CD14-positive monocyte (primary cell): ENCODE results near the gene CALB2. TPM values are rescaled to one million over a fixed set of nuclear protein-coding genes. Genes with fewer than 3 reads are reported as not detected.
A peak's percentile ranks its signal among the peaks of the same experiment; 100 is the strongest.
"Not testable (repeated sequence)": the region's sequence is repeated elsewhere in the genome, so short reads cannot be mapped to it uniquely, and the experiment has no call there.

Experiments
- DNase-seq, 3 donors: peaks; one replicate each; pipeline ENCODE4 v3.0.0-alpha.2; 2011 to 2022
- H2AFZ ChIP-seq: 2 replicates; pipeline ENCODE4 v1.6.0; 2012; ENCODE audit warnings: mild to moderate bottlenecking, low read depth, low read length, inconsistent platforms; ENCODE audit not compliant: insufficient read depth, poor library complexity, severe bottlenecking
- H3K27ac ChIP-seq, 2 donors: 1 replicate in 1 of 2; 2 replicates in 1 of 2; pipeline ENCODE4 v1.5.1; 2012 to 2013; ENCODE audit warnings: low read length in 2 of 2, control low read depth in 1 of 2, inconsistent platforms in 1 of 2, low read depth in 1 of 2, mild to moderate bottlenecking in 1 of 2
- H3K27me3 ChIP-seq, 2 donors: one replicate each; pipeline versions ENCODE4 v1.6.0 to v1.6.1; 2011 to 2013; ENCODE audit warnings: low read length in 2 of 2; ENCODE audit not compliant: control insufficient read depth in 2 of 2, insufficient read depth in 2 of 2
- H3K36me3 ChIP-seq, 2 donors: replicated peaks in 1 of 2; 1 replicate in 1 of 2; 2 replicates in 1 of 2; pipeline versions ENCODE4 v1.5.1 to v1.6.1; 2012 to 2013; ENCODE audit warnings: low read length in 2 of 2, control low read depth in 1 of 2, inconsistent platforms in 1 of 2, mild to moderate bottlenecking in 1 of 2; ENCODE audit not compliant: insufficient read depth in 2 of 2, control insufficient read depth in 1 of 2
- H3K4me1 ChIP-seq, 2 donors: 1 replicate in 1 of 2; 2 replicates in 1 of 2; pipeline versions ENCODE4 v1.5.1 to v1.6.1; 2012 to 2013; ENCODE audit warnings: low read length in 2 of 2, control low read depth in 1 of 2, inconsistent platforms in 1 of 2, mild to moderate bottlenecking in 1 of 2, moderate library complexity in 1 of 2; ENCODE audit not compliant: insufficient read depth in 2 of 2, control insufficient read depth in 1 of 2
- H3K4me2 ChIP-seq: replicated peaks from 2 replicates; pipeline ENCODE3; 2012; ENCODE audit warnings: low read length, moderate library complexity, mild to moderate bottlenecking; ENCODE audit not compliant: poor library complexity, severe bottlenecking; ENCODE audit errors: extremely low read depth
- H3K4me3 ChIP-seq, 3 experiments: fragments of 200-600 bp in 1 of 3; sonication (generic) in 1 of 3; replicated peaks in 1 of 3; 1 replicate in 2 of 3; 2 replicates in 1 of 3; pipeline ENCODE4 v1.5.1; 2011 to 2013; ENCODE audit warnings: low read length in 3 of 3, mild to moderate bottlenecking in 3 of 3, control low read depth in 2 of 3, low read depth in 2 of 3, inconsistent platforms in 1 of 3, moderate library complexity in 1 of 3
- H3K79me2 ChIP-seq: 2 replicates; pipeline ENCODE4 v1.6.0; 2012; ENCODE audit warnings: mild to moderate bottlenecking, control low read depth, inconsistent platforms, low read length, moderate library complexity; ENCODE audit not compliant: insufficient read depth
- H3K9ac ChIP-seq: 2 replicates; pipeline ENCODE4 v1.6.0; 2017; ENCODE audit warnings: low read length, mild to moderate bottlenecking; ENCODE audit not compliant: insufficient read depth, poor library complexity, severe bottlenecking
- H3K9me3 ChIP-seq, 2 donors: replicated peaks in 1 of 2; 1 replicate in 1 of 2; 2 replicates in 1 of 2; pipeline versions ENCODE4 v1.5.1 to v1.6.1; 2012 to 2013; ENCODE audit warnings: low read length in 2 of 2, control low read depth in 1 of 2; ENCODE audit not compliant: control insufficient read depth in 1 of 2, insufficient read depth in 1 of 2
- H4K20me1 ChIP-seq: 2 replicates; pipeline ENCODE4 v1.6.0; 2012; ENCODE audit warnings: mild to moderate bottlenecking, low read length, control low read depth, moderate library complexity; ENCODE audit not compliant: insufficient read depth
- H3K27ac Mint-ChIP-seq, 7 donors: one replicate each; pipeline ENCODE4 v1.8.0; 2020; ENCODE audit warnings: mild to moderate bottlenecking in 7 of 7, mixed read lengths in 7 of 7, moderate library complexity in 6 of 7, inconsistent platforms in 2 of 7
- H3K27me3 Mint-ChIP-seq, 3 donors: one replicate each; pipeline ENCODE4 v1.8.0; 2021 to 2022; ENCODE audit warnings: low read depth in 3 of 3, mild to moderate bottlenecking in 3 of 3, mixed read lengths in 3 of 3, moderate library complexity in 3 of 3, inconsistent platforms in 1 of 3
- H3K36me3 Mint-ChIP-seq, 2 donors: one replicate each; pipeline ENCODE4 v1.8.0; 2020; ENCODE audit warnings: mixed read lengths in 2 of 2, inconsistent platforms in 1 of 2, mild to moderate bottlenecking in 1 of 2
- H3K4me1 Mint-ChIP-seq: one replicate; pipeline ENCODE4 v1.8.0; 2020; ENCODE audit warnings: mild to moderate bottlenecking, mixed read lengths
- H3K4me3 Mint-ChIP-seq, 2 donors: one replicate each; pipeline ENCODE4 v1.8.0; 2020; ENCODE audit warnings: mild to moderate bottlenecking in 2 of 2, mixed read lengths in 2 of 2, moderate library complexity in 1 of 2
- H3K9me3 Mint-ChIP-seq, 7 donors: one replicate each; pipeline ENCODE4 v1.8.0; 2020 to 2022; ENCODE audit warnings: mixed read lengths in 7 of 7, mild to moderate bottlenecking in 6 of 7, moderate library complexity in 6 of 7, inconsistent platforms in 2 of 7
- WGBS: methylation state at CpG from one replicate; pipeline ENCODE4 v1.1.5; 2013; ENCODE audit warnings: missing lambda C conversion rate; ENCODE audit not compliant: insufficient coverage; 5-methylcytosine and 5-hydroxymethylcytosine counted together
- intact Hi-C, 2 donors: fragments of 100-400 bp; cut with micrococcal nuclease; formaldehyde crosslinking; loops; one replicate each; pipeline versions ENCODE4 v1.15.0 to v1.15.1; 2023
- polyA minus RNA-seq: library from RNA; depleted of rRNA, polyadenylated mRNA; stranded (reverse); fragments of >200 nt; gene quantifications from 2 replicates; pipeline ENCODE4 v1.2.3, GENCODE V29; 2012
- polyA plus RNA-seq, 3 donors: library from polyadenylated mRNA; depleted of rRNA in 1 of 3; unstranded in 2 of 3; stranded (reverse) in 1 of 3; fragments of 300-500 nt in 2 of 3; fragments of >200 nt in 1 of 3; fragmentation: Illumina TruSeq in 2 of 3; gene quantifications; 1 replicate in 2 of 3; 2 replicates in 1 of 3; pipeline ENCODE4 v1.2.3, GENCODE V29; 2012 to 2021
- total RNA-seq, 12 experiments: library from RNA in 1 of 12; stranded (reverse) in 1 of 12; fragments of 120-200 nt in 1 of 12; gene quantifications; one replicate each; pipeline ENCODE4 v1.2.4 and lab custom pipeline; 2013 to 2026; ENCODE audit warnings: mixed read lengths in 6 of 12, inconsistent platforms in 1 of 12
- TF ChIP-seq, protein P1 (sequence below): fragments of 200-600 bp; IDR thresholded peaks from one replicate; pipeline ENCODE4 v1.8.0; 2022; ENCODE audit warnings: antibody characterized with exemption, mild to moderate bottlenecking

Gene CALB2, protein sequence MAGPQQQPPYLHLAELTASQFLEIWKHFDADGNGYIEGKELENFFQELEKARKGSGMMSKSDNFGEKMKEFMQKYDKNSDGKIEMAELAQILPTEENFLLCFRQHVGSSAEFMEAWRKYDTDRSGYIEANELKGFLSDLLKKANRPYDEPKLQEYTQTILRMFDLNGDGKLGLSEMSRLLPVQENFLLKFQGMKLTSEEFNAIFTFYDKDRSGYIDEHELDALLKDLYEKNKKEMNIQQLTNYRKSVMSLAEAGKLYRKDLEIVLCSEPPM
- total RNA-seq (2013) = not detected
- not detected for polyA plus RNA-seq
- polyA minus RNA-seq = not detected in 2 replicates
- total RNA-seq (lab: John Stamatoyannopoulos, UW) = 0 to 10.3 (median 0.06) reads per million in 11 experiments

DNA sequence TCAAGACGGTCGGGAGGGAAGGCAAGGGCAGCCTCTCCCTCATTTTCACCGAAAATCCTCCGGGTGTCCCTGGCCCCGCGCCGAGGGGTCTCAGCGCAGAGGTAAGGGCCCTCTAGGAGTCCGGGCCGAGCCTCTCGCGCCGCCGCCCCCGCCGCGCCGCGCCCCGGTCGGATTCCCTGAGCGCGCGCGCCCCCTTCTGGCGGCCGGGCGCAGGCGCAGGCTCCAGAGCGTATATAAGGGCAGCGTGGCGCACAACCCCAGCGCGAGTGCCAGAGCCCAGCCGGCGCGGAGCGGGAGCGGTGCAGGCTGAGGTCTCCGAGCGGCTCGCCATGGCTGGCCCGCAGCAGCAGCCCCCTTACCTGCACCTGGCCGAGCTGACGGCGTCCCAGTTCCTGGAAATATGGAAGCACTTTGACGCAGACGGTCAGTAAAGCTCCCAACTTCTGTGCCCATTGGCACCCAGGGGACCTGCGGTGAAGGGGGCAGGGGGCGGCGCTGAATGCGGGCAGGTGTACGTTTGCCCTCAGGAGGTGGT lies at the start of gene CALB2:
Gene CALB2 (plus strand): TSS at position 260 of the 535 bp plus-strand sequence. CDS start 70 bp downstream, at position 330.
- Mint-ChIP-seq H3K36me3 (no peaks in the 10 kb centered on the region), H3K9me3 (peaks cover 0 to 4% (median 0%) of the 10 kb centered on the region in 7 donors), H3K4me1 (peaks cover 4% of the 10 kb centered on the region), H3K27ac (no peak within 1 kb of the TSS), H3K4me3 (peak within 1 kb of the TSS in 1 of 2 donors; percentile 65), H3K27me3 (peaks cover 10 to 26% (median 11%) of the 10 kb centered on the region in 3 donors)
- TF ChIP-seq, protein P1, sequence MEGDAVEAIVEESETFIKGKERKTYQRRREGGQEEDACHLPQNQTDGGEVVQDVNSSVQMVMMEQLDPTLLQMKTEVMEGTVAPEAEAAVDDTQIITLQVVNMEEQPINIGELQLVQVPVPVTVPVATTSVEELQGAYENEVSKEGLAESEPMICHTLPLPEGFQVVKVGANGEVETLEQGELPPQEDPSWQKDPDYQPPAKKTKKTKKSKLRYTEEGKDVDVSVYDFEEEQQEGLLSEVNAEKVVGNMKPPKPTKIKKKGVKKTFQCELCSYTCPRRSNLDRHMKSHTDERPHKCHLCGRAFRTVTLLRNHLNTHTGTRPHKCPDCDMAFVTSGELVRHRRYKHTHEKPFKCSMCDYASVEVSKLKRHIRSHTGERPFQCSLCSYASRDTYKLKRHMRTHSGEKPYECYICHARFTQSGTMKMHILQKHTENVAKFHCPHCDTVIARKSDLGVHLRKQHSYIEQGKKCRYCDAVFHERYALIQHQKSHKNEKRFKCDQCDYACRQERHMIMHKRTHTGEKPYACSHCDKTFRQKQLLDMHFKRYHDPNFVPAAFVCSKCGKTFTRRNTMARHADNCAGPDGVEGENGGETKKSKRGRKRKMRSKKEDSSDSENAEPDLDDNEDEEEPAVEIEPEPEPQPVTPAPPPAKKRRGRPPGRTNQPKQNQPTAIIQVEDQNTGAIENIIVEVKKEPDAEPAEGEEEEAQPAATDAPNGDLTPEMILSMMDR = peak; percentile 94
- Histone ChIP-seq H4K20me1 (no peaks in the 10 kb centered on the region), H3K27ac (no peak within 1 kb of the TSS), H3K9ac (no peak within 1 kb of the TSS), H3K4me2 (peak within 1 kb of the TSS; percentile 41), H3K4me3 (no peak within 1 kb of the TSS), H3K36me3 (no peaks in the 10 kb centered on the region), H2AFZ (peak within 1 kb of the TSS; percentile 46), H3K79me2 (no peaks in the 10 kb centered on the region), H3K4me1 (peaks cover 2 to 8% of the 10 kb centered on the region in 2 donors), H3K9me3 (no peaks in the 10 kb centered on the region), H3K27me3 (peaks cover 0 to 11% of the 10 kb centered on the region in 2 donors)
- 1% methylated on average over 51 of the region's 53 CpGs for WGBS
- peak; percentile 12 to 41 (median 39) for DNase-seq
- intact Hi-C loops = no loop called here

DNA sequence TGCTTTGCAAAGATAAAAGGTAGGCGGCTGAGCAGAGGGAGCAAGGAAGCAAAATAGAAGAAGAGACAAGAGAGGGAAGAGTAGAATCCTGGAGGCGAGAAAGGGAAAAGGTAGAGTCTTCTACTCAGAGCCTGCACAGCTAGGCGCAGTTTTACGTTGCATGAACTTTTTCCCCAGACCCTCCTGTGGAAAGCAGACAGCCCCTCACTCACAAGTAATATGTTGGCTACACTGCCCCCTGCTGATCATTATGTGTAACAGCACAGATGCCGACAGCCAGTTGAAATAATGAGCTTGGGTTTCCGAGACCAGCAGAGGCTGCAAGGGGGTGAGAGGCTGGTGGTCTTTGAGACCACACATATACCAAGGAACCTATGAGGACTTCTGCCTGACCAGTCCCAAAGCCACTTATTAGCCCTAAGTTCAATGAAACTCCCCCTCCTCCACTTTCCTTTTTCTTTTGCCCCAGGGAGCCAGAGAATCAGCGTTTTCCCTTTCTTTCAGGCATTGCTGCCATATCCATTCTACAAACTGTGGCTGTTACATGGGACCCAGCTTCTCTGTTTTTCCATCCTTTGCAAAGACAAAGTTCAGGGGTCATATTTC lies 46.9 kb upstream of the CALB2 start:
- no CpG with 5 or more reads among the region's 7 CpGs for WGBS
- DNase-seq = peak in 2 of 3 donors; percentile 32 to 34
- no peak overlapping the region for H3K4me2 ChIP-seq
- no peaks in the 10 kb centered on the region for H3K4me1 ChIP-seq
- H3K9me3 ChIP-seq = no peaks in the 10 kb centered on the region
- Mint-ChIP-seq H3K36me3 (no peaks in the 10 kb centered on the region), H3K27ac (no peak overlapping the region), H3K4me1 (no peaks in the 10 kb centered on the region), H3K9me3 (peaks cover 0 to 2% (median 0%) of the 10 kb centered on the region in 7 donors), H3K4me3 (peak overlapping the region in 1 of 2 donors; percentile 12), H3K27me3 (peaks cover 9 to 17% (median 13%) of the 10 kb centered on the region in 3 donors)
- H3K9ac ChIP-seq = no peak overlapping the region
- H3K4me3 ChIP-seq = no peak overlapping the region
- H3K27me3 ChIP-seq = no peaks in the 10 kb centered on the region
- no peak overlapping the region for H2AFZ ChIP-seq
- no peaks in the 10 kb centered on the region for H3K36me3 ChIP-seq
- no peak overlapping the region for H3K27ac ChIP-seq
- H3K79me2 ChIP-seq = no peaks in the 10 kb centered on the region
- no peaks in the 10 kb centered on the region for H4K20me1 ChIP-seq
- intact Hi-C loops = loop anchor here in 1 of 2 donors (5.0 kb wide), 1 partner anchor 94 kb away; no protein-coding TSS in a partner anchor
- TF ChIP-seq, protein P1 = peak; percentile 91

GRCh38 chr16:71313591-71313990 lies 44.9 kb upstream of the CALB2 start:
- not testable (repeated sequence) for H3K9me3 ChIP-seq, H2AFZ ChIP-seq, H3K4me1 ChIP-seq, H4K20me1 ChIP-seq, H3K79me2 ChIP-seq, H3K4me2 ChIP-seq, H3K27me3 ChIP-seq, H3K9ac ChIP-seq, H3K36me3 Mint-ChIP-seq, H3K36me3 ChIP-seq, H3K9me3 Mint-ChIP-seq, H3K27ac ChIP-seq, H3K27ac Mint-ChIP-seq, DNase-seq, H3K4me3 ChIP-seq, H3K4me1 Mint-ChIP-seq, H3K4me3 Mint-ChIP-seq
- intact Hi-C loops = loop anchor here in 1 of 2 donors (5.0 kb wide), 1 partner anchor 96 kb away; no protein-coding TSS in a partner anchor
- 92% methylated on average over 2 of the region's 3 CpGs for WGBS
- H3K27me3 Mint-ChIP-seq = peaks cover 5 to 11% (median 10%) of the 10 kb centered on the region in 3 donors
